Naive thymus-derived CD4-positive, alpha-beta T cell (primary cell): ENCODE measurements around the gene CREB5. TPM values are rescaled to one million over a fixed set of nuclear protein-coding genes. Genes with fewer than 3 reads are reported as not detected.

Experiments used
- ATAC-seq: fragments of 150-1000 bp; cut with Tn5 transposase; 2 replicates; pipeline ENCODE4 v1.10.0; 2021; ENCODE audit warnings: mild to moderate bottlenecking, moderate library complexity
- CTCF ChIA-PET: fragments of 350-600 bp; sonication (Branson Sonifier 250); formaldehyde crosslinking; loops from one replicate; lab custom pipeline; 2021; ENCODE audit warnings: antibody characterized with exemption; lab: Charles Lee
- POLR2A ChIA-PET: fragments of 350-600 bp; sonication (Branson Sonifier 250); formaldehyde crosslinking; loops from one replicate; lab custom pipeline; 2021; ENCODE audit warnings: antibody characterized with exemption, inconsistent platforms; lab: Charles Lee
- DNase-seq, 9 donors: peaks; one replicate each; pipeline versions ENCODE4 v3.0.0 to v3.0.0-alpha.2; 2020 to 2022; ENCODE audit warnings: mixed read lengths in 1 of 9
- H3K27ac ChIP-seq: one replicate; pipeline ENCODE4 v1.7.0; 2013; ENCODE audit warnings: mild to moderate bottlenecking, low read depth, low read length, moderate library complexity
- H3K27me3 ChIP-seq, 2 donors: one replicate each; pipeline ENCODE4 v1.7.0; 2013; ENCODE audit warnings: low read length in 2 of 2, mild to moderate bottlenecking in 2 of 2, moderate library complexity in 2 of 2; ENCODE audit not compliant: control insufficient read depth in 2 of 2, insufficient read depth in 2 of 2
- H3K36me3 ChIP-seq, 3 experiments: 1 replicate in 2 of 3; 2 replicates in 1 of 3; pipeline ENCODE4 v1.7.0; 2013; ENCODE audit warnings: low read length in 3 of 3, mild to moderate bottlenecking in 3 of 3, moderate library complexity in 1 of 3; ENCODE audit not compliant: insufficient read depth in 3 of 3, control insufficient read depth in 2 of 3
- H3K4me1 ChIP-seq, 2 donors: one replicate each; pipeline ENCODE4 v1.7.0; 2013; ENCODE audit warnings: low read length in 2 of 2, mild to moderate bottlenecking in 2 of 2, moderate library complexity in 1 of 2; ENCODE audit not compliant: control insufficient read depth in 2 of 2, insufficient read depth in 2 of 2
- H3K4me3 ChIP-seq: 2 replicates; pipeline ENCODE4 v1.7.0; 2013; ENCODE audit warnings: mild to moderate bottlenecking, low read length
- H3K9me3 ChIP-seq, 3 experiments: 1 replicate in 2 of 3; 2 replicates in 1 of 3; pipeline ENCODE4 v1.7.0; 2013; ENCODE audit warnings: low read length in 3 of 3; ENCODE audit not compliant: control insufficient read depth in 2 of 3
- H3K27ac Mint-ChIP-seq, 9 donors: one replicate each; pipeline ENCODE4 v1.8.0; 2020 to 2022; ENCODE audit warnings: mixed read lengths in 9 of 9, mild to moderate bottlenecking in 8 of 9, moderate library complexity in 5 of 9, inconsistent platforms in 2 of 9
- H3K27me3 Mint-ChIP-seq, 5 donors: one replicate each; pipeline ENCODE4 v1.8.0; 2021 to 2022; ENCODE audit warnings: mixed read lengths in 5 of 5, mild to moderate bottlenecking in 1 of 5
- H3K36me3 Mint-ChIP-seq, 5 donors: one replicate each; pipeline ENCODE4 v1.8.0; 2020 to 2022; ENCODE audit warnings: mixed read lengths in 5 of 5, mild to moderate bottlenecking in 3 of 5, inconsistent platforms in 1 of 5
- H3K4me1 Mint-ChIP-seq, 7 donors: one replicate each; pipeline ENCODE4 v1.8.0; 2020 to 2022; ENCODE audit warnings: mixed read lengths in 7 of 7, mild to moderate bottlenecking in 3 of 7, inconsistent platforms in 1 of 7
- H3K4me3 Mint-ChIP-seq, 10 donors: one replicate each; pipeline ENCODE4 v1.8.0; 2020 to 2022; ENCODE audit warnings: mild to moderate bottlenecking in 10 of 10, mixed read lengths in 10 of 10, moderate library complexity in 6 of 10, inconsistent platforms in 2 of 10
- H3K9me3 Mint-ChIP-seq, 11 donors: one replicate each; pipeline ENCODE4 v1.8.0; 2020 to 2022; ENCODE audit warnings: mixed read lengths in 11 of 11, mild to moderate bottlenecking in 4 of 11, inconsistent platforms in 1 of 11, moderate library complexity in 1 of 11
- intact Hi-C, 2 donors: fragments of 100-400 bp; cut with micrococcal nuclease; formaldehyde crosslinking; loops; one replicate each; pipeline ENCODE4 v1.15.1; 2023
- polyA plus RNA-seq, 2 donors: library from polyadenylated mRNA; unstranded; fragments of 300-500 nt; fragmentation: Illumina TruSeq; gene quantifications; one replicate each; pipeline ENCODE4 v1.2.3, GENCODE V29; 2021
- total RNA-seq, 6 experiments: library from RNA in 5 of 6; stranded (reverse) in 5 of 6; gene quantifications; 1 replicate in 5 of 6; 2 replicates in 1 of 6; pipeline ENCODE4 v1.2.3 and lab custom pipeline; 2021 to 2026

The CREB5 gene
- total and polyA plus RNA-seq, 7 experiments from 2014 or later: 0.22 to 18.4 (median 3.6) TPM; not detected in 4

DNA sequence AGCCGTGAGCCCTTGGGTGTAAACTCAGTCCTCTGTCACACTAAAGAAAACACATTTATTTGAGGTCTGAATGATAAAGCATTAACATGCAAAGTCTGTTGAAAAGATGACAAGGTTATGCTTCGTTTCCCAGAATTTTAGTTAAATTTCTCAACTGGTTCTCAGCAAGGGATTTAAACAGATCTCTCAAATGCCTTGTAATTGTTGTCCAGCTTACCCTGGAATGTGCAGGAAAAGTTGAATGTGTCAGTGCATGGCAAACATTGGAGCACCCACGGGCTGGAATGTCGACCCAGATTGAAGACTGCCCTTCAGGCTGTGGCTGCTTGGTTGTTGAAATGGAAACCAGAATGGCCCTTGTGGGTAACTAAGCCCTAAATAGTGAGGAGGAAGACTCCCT lies 354.0 kb downstream of the CREB5 start:
- peaks cover 0 to 6% (median 0%) of the 10 kb centered on the region in 11 donors for H3K9me3 Mint-ChIP-seq
- no peak overlapping the region for H3K4me3 ChIP-seq
- no peak overlapping the region for H3K4me3 Mint-ChIP-seq
- no peaks in the 10 kb centered on the region for H3K36me3 Mint-ChIP-seq
- intact Hi-C loops: no loop called here
- no peaks in the 10 kb centered on the region for H3K9me3 ChIP-seq
- no peaks in the 10 kb centered on the region for H3K36me3 ChIP-seq
- no peaks in the 10 kb centered on the region for H3K4me1 Mint-ChIP-seq
- CTCF ChIA-PET: no interaction called here
- POLR2A ChIA-PET: no interaction called here
- H3K27ac Mint-ChIP-seq: no peak overlapping the region
- DNase-seq (no peak), ATAC-seq (no peak)
- no peaks in the 10 kb centered on the region for H3K4me1 ChIP-seq
- no peak overlapping the region for H3K27ac ChIP-seq
- no peaks in the 10 kb centered on the region for H3K27me3 ChIP-seq
- peaks cover 0 to 32% (median 7%) of the 10 kb centered on the region in 5 donors for H3K27me3 Mint-ChIP-seq

DNA sequence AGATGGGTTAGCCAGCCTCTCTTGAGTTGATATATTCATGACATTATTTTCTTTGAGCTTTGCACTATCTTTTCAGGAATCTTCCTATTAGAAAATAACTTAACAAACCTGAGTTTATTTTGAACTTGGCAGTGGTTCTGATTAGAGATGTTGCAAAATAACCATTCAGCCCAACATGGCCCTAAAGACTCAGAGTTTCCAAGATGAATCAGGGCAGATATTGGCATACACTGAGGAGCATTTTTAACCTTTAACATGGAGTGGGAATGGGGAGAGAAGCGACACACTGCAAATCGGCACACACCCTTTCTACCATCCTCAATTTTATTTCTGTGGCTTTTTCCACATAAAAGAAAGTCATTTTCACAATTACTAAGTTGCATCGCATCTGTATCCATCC lies 355.0 kb downstream of the CREB5 start:
- Mint-ChIP-seq H3K4me3 (no peak overlapping the region), H3K36me3 (no peaks in the 10 kb centered on the region), H3K27me3 (peaks cover 0 to 37% (median 7%) of the 10 kb centered on the region in 5 donors), H3K9me3 (peaks cover 0 to 6% (median 0%) of the 10 kb centered on the region in 11 donors), H3K27ac (no peak overlapping the region), H3K4me1 (peaks cover 0 to 2% (median 0%) of the 10 kb centered on the region in 7 donors)
- H3K36me3 ChIP-seq: no peaks in the 10 kb centered on the region
- POLR2A ChIA-PET: no interaction called here
- H3K9me3 ChIP-seq: no peaks in the 10 kb centered on the region
- CTCF ChIA-PET: no interaction called here
- no peak overlapping the region for H3K4me3 ChIP-seq
- no peaks in the 10 kb centered on the region for H3K4me1 ChIP-seq
- ATAC-seq: no peak
- no peak for DNase-seq
- H3K27me3 ChIP-seq: no peaks in the 10 kb centered on the region
- intact Hi-C loops: no loop called here
- H3K27ac ChIP-seq: no peak overlapping the region

DNA sequence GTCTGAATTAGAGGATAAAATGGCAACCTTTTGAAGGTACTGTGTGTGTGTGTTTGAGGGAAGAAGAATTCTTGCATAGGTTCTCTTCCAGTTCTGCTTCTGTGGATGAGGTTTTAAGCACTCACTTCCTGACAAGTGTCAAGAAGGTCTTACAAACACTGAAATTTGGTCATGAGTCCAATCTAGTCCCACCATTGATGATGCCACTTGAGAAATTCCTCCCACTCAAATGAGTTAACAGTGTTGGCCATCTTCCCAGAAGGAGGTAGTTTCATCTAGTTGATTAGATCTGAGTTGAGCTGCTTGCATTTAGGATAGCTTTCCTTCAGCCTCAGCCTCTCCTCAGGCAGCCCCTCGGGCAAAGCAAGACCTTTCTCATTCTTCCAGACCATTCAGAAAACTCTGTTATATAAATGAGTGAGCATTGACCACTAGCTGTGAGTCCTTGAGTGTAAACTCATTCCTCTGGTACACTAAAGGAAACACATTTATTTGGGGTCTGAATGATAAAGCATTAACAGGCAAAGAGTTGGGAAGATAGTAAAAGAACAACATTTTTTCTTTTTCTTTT lies 356.3 kb downstream of the CREB5 start:
- ATAC-seq (no peak), DNase-seq (no peak)
- Histone ChIP-seq H3K27ac (no peak overlapping the region), H3K27me3 (no peaks in the 10 kb centered on the region), H3K4me1 (no peaks in the 10 kb centered on the region), H3K4me3 (no peak overlapping the region), H3K36me3 (no peaks in the 10 kb centered on the region), H3K9me3 (no peaks in the 10 kb centered on the region)
- Mint-ChIP-seq H3K36me3 (no peaks in the 10 kb centered on the region), H3K27ac (no peak overlapping the region), H3K27me3 (peaks cover 0 to 37% (median 7%) of the 10 kb centered on the region in 5 donors), H3K4me1 (peaks cover 0 to 2% (median 0%) of the 10 kb centered on the region in 7 donors), H3K9me3 (peaks cover 0 to 6% (median 0%) of the 10 kb centered on the region in 11 donors), H3K4me3 (no peak overlapping the region)
- POLR2A ChIA-PET: no interaction called here
- CTCF ChIA-PET: interaction anchor here (0.6 kb wide), 1 partner anchor 88 kb away, joined by 3 read pairs; no protein-coding TSS in a partner anchor
- intact Hi-C loops: no loop called here

DNA sequence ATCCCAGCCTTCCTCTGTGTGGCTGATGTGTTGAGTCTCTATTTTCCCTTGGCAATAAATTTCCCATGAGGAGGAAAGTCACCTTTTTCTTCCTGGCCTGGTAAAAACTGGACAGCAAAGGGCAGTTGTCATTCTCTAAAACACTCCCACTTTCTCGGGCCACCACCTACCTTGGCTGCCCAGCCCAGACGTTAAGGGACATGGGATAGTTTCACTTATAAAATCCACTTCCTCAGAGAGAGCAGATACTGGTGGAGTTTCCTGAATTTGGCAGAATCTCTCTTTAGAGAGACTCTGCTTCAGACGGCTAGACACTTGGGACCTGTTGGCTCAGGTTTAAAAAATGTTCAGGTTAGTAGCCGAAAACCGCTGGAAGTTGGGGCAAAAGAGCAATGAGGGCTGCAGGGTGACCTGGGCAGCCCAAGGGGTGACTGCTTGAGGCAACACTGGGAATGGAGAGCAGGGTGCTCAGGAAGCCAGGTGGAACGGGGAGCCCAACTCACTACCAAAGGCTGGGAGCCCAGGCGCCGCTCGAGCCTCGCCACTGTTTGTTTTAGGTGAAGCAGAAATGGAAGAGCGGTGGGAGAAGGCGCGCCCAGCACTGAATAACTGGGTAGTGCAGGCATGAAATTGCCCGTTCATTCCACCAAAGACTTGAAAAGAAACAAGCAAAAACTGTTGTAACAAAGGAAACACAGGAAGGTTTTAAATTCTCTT lies 359.7 kb downstream of the CREB5 start:
- Mint-ChIP-seq H3K27ac (no peak overlapping the region), H3K27me3 (peaks cover 2 to 23% (median 7%) of the 10 kb centered on the region in 5 donors), H3K9me3 (peaks cover 0 to 6% (median 0%) of the 10 kb centered on the region in 11 donors), H3K4me3 (no peak overlapping the region), H3K36me3 (no peaks in the 10 kb centered on the region), H3K4me1 (peaks cover 0 to 2% (median 0%) of the 10 kb centered on the region in 7 donors)
- Histone ChIP-seq H3K4me3 (no peak overlapping the region), H3K4me1 (no peaks in the 10 kb centered on the region), H3K27me3 (no peaks in the 10 kb centered on the region), H3K9me3 (no peaks in the 10 kb centered on the region), H3K27ac (no peak overlapping the region), H3K36me3 (no peaks in the 10 kb centered on the region)
- ChIA-PET CTCF (no interaction called here), POLR2A (no interaction called here)
- no peak for DNase-seq
- intact Hi-C loops: no loop called here
- ATAC-seq: no peak

DNA sequence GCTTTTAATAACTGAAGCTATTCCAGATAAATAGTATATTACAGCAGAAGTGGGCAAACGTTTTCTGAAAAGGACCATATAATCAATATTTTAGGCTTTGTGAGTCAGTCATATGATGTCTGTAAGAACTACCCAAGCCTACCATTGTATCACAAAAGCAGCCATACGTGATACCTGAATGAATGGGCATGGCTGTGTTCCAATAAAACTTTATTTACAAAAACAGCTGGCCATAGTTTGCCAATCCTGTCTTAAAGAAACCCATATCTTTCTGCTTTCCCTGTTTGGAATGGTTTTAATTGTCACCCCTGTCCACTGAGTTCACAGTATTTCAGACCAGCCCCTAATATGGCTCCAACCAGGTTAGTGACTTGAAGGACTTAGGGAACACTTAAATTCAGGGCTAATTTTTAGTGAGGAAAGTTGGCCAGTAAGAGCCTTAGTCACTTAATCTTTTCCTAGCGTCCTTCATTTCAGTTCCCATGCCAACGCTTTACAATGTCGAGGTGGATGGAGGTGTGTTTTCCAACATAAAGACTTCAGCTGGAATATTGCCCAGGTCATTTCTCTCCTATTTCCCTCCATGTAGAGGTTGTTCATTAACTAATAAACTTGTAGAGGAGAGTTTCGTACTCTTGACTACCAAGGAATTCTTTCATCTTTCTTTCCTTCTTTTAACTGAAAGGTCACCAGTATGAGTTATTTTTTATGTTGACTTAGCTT lies 361.3 kb downstream of the CREB5 start:
- Mint-ChIP-seq H3K9me3 (peaks cover 0 to 6% (median 0%) of the 10 kb centered on the region in 11 donors), H3K4me1 (peaks cover 0 to 2% (median 0%) of the 10 kb centered on the region in 7 donors), H3K4me3 (no peak overlapping the region), H3K27me3 (peaks cover 0 to 13% (median 7%) of the 10 kb centered on the region in 5 donors), H3K27ac (no peak overlapping the region), H3K36me3 (no peaks in the 10 kb centered on the region)
- DNase-seq (no peak), ATAC-seq (no peak)
- Histone ChIP-seq H3K4me1 (no peaks in the 10 kb centered on the region), H3K4me3 (no peak overlapping the region), H3K27ac (no peak overlapping the region), H3K36me3 (no peaks in the 10 kb centered on the region), H3K27me3 (no peaks in the 10 kb centered on the region), H3K9me3 (no peaks in the 10 kb centered on the region)
- POLR2A ChIA-PET: no interaction called here
- intact Hi-C loops: no loop called here
- CTCF ChIA-PET: no interaction called here

DNA sequence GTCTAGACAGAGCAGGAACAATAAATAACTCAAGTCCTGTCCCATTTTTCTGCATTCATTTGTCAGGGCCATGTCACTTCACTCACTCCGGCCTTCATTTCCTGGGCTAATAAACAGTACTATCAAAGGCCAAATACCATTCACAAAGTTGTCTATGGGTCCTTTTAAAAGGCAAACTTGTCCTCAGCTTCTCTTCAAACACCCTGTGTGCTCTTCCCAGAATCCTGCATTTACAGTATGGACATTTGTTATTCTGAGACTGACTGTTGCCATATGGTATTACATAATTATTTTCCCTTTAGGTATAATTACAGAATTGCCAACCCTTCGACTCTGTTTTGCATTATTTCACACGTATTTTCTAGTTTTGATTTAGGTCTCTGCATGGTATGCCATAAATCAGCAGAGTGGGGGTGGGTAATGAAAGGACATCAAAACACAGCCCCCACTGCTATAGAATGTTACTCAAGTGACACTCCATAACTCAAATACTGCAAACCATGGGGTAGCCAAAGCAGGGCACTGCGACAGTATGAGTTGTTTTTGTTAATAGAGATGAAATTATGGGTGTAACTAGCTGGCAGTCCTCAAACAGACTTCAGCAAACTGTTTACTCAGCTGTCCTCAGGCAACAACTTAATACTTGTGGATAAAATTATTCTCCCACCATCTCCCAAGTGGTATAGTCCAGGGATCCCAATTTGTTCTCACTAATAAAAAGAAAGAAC lies 362.1 kb downstream of the CREB5 start:
- Mint-ChIP-seq H3K36me3 (no peaks in the 10 kb centered on the region), H3K27me3 (peaks cover 0 to 13% (median 7%) of the 10 kb centered on the region in 5 donors), H3K4me1 (peaks cover 0 to 2% (median 0%) of the 10 kb centered on the region in 7 donors), H3K27ac (no peak overlapping the region), H3K4me3 (no peak overlapping the region), H3K9me3 (peaks cover 0 to 5% (median 0%) of the 10 kb centered on the region in 11 donors)
- H3K9me3 ChIP-seq: no peaks in the 10 kb centered on the region
- no peaks in the 10 kb centered on the region for H3K36me3 ChIP-seq
- H3K4me3 ChIP-seq: no peak overlapping the region
- ChIA-PET CTCF (no interaction called here), POLR2A (no interaction called here)
- H3K4me1 ChIP-seq: no peaks in the 10 kb centered on the region
- DNase-seq (no peak), ATAC-seq (no peak)
- no peaks in the 10 kb centered on the region for H3K27me3 ChIP-seq
- H3K27ac ChIP-seq: no peak overlapping the region
- intact Hi-C loops: no loop called here
